Bronchial epithelial cell (primary cell): ENCODE results near the gene BICRA. TPM values are rescaled to one million over a fixed set of nuclear protein-coding genes. Genes with fewer than 3 reads are reported as not detected.

ENCODE experiments used
- DNase-seq: peaks from one replicate; pipeline ENCODE4 v3.0.0-alpha.2; 2010; ENCODE audit warnings: low read depth
- FAIRE-seq: peaks from 2 replicates; lab custom pipeline; 2011; peaks lifted over from hg19 to GRCh38; lab: Jason Lieb, UNC
- H3K27me3 ChIP-seq: 2 replicates; pipeline ENCODE4 v1.5.1; 2011; ENCODE audit warnings: low read length; ENCODE audit not compliant: control insufficient read depth, insufficient read depth
- H3K36me3 ChIP-seq: 2 replicates; pipeline ENCODE4 v1.5.1; 2011; ENCODE audit warnings: low read length; ENCODE audit not compliant: control insufficient read depth, insufficient read depth
- H3K4me3 ChIP-seq: 2 replicates; pipeline ENCODE4 v1.5.1; 2011; ENCODE audit warnings: mild to moderate bottlenecking, low read depth, low read length, control low read depth
- total RNA-seq: library from RNA; depleted of rRNA; stranded (reverse); fragments of >200 nt; gene quantifications from 2 replicates; pipeline ENCODE4 v1.2.1, GENCODE V29; 2014
- TF ChIP-seq, protein P1 (sequence below): IDR thresholded peaks from 2 replicates; pipeline ENCODE4 v1.5.1; 2011; ENCODE audit warnings: mild to moderate bottlenecking, moderate library complexity, low read length, control low read depth, inconsistent platforms; ENCODE audit not compliant: insufficient read depth, severe bottlenecking

The BICRA gene
- total RNA-seq, 1 donor from 2014 or later = 4.5 TPM

DNA sequence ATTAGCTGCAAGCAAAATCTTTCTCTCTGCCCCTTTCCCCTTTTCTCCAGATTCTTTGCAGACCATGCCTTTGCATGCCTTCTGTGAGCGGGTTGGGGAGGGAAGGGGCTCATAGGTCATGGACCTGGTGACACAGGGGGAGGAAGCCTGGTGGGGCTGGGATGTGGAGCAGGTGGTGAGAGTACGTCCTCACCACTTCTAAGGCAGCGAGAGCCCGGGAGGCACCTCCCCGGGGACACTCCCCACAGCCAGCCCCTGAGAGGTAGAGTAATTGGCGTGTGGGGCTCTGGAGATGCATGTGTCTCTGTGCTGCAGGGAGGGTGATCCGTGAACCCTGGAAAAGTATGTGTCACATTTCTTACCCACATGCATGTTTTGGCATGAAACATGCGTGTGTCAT lies 61.8 kb downstream of the BICRA start:
- no peak for DNase-seq
- TF ChIP-seq, protein P1, sequence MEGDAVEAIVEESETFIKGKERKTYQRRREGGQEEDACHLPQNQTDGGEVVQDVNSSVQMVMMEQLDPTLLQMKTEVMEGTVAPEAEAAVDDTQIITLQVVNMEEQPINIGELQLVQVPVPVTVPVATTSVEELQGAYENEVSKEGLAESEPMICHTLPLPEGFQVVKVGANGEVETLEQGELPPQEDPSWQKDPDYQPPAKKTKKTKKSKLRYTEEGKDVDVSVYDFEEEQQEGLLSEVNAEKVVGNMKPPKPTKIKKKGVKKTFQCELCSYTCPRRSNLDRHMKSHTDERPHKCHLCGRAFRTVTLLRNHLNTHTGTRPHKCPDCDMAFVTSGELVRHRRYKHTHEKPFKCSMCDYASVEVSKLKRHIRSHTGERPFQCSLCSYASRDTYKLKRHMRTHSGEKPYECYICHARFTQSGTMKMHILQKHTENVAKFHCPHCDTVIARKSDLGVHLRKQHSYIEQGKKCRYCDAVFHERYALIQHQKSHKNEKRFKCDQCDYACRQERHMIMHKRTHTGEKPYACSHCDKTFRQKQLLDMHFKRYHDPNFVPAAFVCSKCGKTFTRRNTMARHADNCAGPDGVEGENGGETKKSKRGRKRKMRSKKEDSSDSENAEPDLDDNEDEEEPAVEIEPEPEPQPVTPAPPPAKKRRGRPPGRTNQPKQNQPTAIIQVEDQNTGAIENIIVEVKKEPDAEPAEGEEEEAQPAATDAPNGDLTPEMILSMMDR = no peak
- H3K4me3 ChIP-seq = no peak overlapping the region
- peaks cover 7% of the 10 kb centered on the region for H3K36me3 ChIP-seq
- H3K27me3 ChIP-seq = no peaks in the 10 kb centered on the region
- no peak for FAIRE-seq

DNA sequence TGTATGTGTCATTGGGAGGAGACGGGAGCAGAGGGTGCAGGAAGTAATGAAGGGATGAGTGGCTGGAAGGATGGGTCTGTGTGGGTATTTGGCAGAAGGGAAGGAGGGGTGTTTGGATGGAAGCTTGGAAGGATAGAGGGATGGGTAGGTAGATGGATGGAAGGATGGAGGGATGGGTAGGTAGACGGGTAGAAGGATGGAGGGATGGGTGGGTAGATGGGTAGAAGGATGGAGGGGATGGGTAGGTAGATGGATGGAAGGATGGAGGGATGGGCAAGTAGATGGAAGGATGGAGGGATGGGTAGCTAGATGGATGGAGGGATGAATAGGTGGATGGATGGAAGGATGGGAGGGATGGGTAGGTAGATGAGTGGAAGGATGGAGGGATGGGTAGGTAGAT lies 62.6 kb downstream of the BICRA start:
- Histone ChIP-seq H3K36me3 (peaks cover 7% of the 10 kb centered on the region), H3K4me3 (no peak overlapping the region), H3K27me3 (no peaks in the 10 kb centered on the region)
- no peak for FAIRE-seq
- TF ChIP-seq, protein P1 = no peak
- DNase-seq = no peak

DNA sequence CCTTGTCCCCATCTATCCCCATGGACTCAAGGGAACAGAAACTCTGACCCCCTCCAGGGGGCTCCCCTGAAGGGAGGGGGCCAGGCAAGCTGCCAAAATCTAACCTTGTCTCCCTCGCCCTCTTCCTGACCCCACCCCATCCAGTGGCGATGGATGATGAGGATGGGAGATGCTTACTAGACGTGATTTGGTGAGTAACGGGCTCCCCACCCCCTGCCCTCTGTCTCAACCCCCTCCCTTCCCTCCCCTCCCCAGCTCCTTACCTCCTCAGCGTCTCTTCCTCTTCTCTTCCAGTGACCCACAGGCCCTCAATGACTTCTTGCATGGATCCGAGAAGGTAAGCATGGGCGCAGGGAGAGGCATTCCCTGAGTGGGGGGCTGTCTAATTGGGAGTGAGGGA lies 64.5 kb downstream of the BICRA start:
- Histone ChIP-seq H3K4me3 (no peak overlapping the region), H3K36me3 (peaks cover 8% of the 10 kb centered on the region), H3K27me3 (no peaks in the 10 kb centered on the region)
- DNase-seq = no peak
- FAIRE-seq = no peak
- TF ChIP-seq, protein P1 = no peak

DNA sequence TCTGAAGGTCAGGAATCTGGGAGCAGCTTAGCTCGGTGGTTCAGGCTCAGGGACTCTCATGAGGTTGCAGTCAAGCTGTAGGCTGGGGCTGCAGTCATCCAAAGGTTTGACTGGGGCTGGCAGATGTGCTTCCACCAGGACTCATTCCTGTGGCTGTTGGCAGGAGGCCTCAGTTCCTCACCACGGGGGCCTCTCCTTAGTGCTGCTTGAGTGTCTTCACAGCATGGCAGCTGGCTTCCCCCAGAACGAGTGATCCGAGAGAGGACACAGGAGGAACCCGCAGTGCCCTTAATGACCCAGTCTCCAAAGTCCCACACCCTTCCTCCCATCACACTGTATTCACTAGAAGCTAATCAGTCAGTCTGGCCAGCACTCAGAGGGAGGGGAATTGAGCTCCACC lies 65.6 kb downstream of the BICRA start:
- Histone ChIP-seq H3K36me3 (peaks cover 9% of the 10 kb centered on the region), H3K4me3 (no peak overlapping the region), H3K27me3 (no peaks in the 10 kb centered on the region)
- DNase-seq (no peak), FAIRE-seq (no peak)
- TF ChIP-seq, protein P1 = no peak

DNA sequence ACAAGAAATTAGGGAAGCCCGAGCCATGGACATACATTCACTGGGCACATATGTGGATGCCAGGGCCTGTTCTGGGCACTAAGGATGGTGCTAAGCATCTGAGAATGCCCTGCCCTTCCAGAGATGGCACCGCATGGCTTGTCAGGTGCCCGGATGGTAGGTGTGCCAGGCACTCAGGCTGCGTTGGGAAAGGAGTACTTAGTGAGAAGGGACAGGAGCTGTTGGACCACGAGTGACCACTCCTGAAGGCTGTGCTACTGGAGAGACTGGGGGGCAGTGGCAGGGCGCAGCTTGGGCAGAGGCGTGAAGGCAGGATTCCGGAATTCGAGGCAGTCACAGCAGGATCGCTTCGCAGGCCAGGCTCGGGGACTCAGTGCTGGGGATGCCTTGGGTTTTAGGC lies 66.3 kb downstream of the BICRA start:
- Histone ChIP-seq H3K36me3 (peaks cover 9% of the 10 kb centered on the region), H3K4me3 (no peak overlapping the region), H3K27me3 (no peaks in the 10 kb centered on the region)
- TF ChIP-seq, protein P1 = no peak
- FAIRE-seq (no peak), DNase-seq (no peak)

DNA sequence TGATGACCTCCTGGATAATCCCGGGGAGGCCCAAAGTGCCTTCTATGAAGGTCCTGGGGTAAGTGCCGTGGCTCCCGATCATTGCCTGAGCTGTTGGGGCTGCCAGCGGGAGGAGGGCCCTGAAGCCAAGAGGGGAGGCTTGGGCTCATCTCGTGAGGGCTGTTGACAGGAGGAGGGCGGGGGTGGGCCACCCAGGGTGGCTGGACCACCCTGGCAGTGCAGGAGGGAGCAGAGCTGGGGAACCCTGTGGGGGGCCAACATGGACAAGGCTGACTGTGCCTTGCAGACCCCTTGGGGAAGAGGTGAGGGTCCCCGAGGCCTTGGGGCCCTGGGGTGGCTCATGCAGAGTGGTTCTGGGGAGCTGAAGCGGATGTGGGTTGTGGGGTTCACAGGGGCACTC lies 66.9 kb downstream of the BICRA start:
- DNase-seq (no peak), FAIRE-seq (no peak)
- Histone ChIP-seq H3K27me3 (no peaks in the 10 kb centered on the region), H3K36me3 (peaks cover 9% of the 10 kb centered on the region), H3K4me3 (no peak overlapping the region)
- TF ChIP-seq, protein P1 = no peak
